HG03520 (cell line): ENCODE results near the gene NADK2.
"Not testable (repeated sequence)": the region's sequence is repeated elsewhere in the genome, so short reads cannot be mapped to it uniquely, and the experiment has no call there.

Source experiments
- ATAC-seq: cut with Tn5 transposase; IDR thresholded peaks from one replicate; pipeline ENCODE4 v1.9.1; 2021; ENCODE audit warnings: mild to moderate bottlenecking, moderate library complexity; ENCODE audit not compliant: unreplicated experiment

Gene NADK2

GRCh38 chr5:36241631-36242533, at the start of gene NADK2:
Gene NADK2, minus strand, starts transcription at chr5:36241925. Its CDS starts 127 bp downstream, at chr5:36241798.
- peak; percentile 91 for ATAC-seq

GRCh38 chr5:36285837-36286615, 44.3 kb upstream of the NADK2 start:
- ATAC-seq = no peak

GRCh38 chr5:36283775-36284174, 42.0 kb upstream of the NADK2 start:
- ATAC-seq = not testable (repeated sequence)

- ATAC-seq = no peak
These were observed 39.9 kb upstream of the NADK2 start for GRCh38 chr5:36281626-36282025.

GRCh38 chr5:36279054-36279698, 37.5 kb upstream of the NADK2 start:
- ATAC-seq = no peak

- ATAC-seq = no peak
These were observed 35.9 kb upstream of the NADK2 start for GRCh38 chr5:36277521-36278176.

- ATAC-seq = no peak
These were observed 35.1 kb upstream of the NADK2 start for GRCh38 chr5:36276864-36277263.

GRCh38 chr5:36273809-36274526, 32.2 kb upstream of the NADK2 start:
- ATAC-seq = no peak

- no peak for ATAC-seq
These were observed 30.5 kb upstream of the NADK2 start for GRCh38 chr5:36272136-36272690.

GRCh38 chr5:36270876-36271575, 29.3 kb upstream of the NADK2 start:
- ATAC-seq = no peak

GRCh38 chr5:36270175-36270574, 28.4 kb upstream of the NADK2 start:
- ATAC-seq = no peak

- no peak for ATAC-seq
These were observed 27.8 kb upstream of the NADK2 start for GRCh38 chr5:36269478-36269877.

GRCh38 chr5:36267905-36268304, 26.2 kb upstream of the NADK2 start:
- ATAC-seq = no peak

GRCh38 chr5:36264202-36264760, 22.6 kb upstream of the NADK2 start:
- no peak for ATAC-seq

GRCh38 chr5:36261186-36261585, 19.5 kb upstream of the NADK2 start:
- no peak for ATAC-seq

GRCh38 chr5:36253575-36253974, 11.8 kb upstream of the NADK2 start:
- ATAC-seq = no peak

GRCh38 chr5:36252722-36253365, 11.1 kb upstream of the NADK2 start:
- no peak for ATAC-seq

- no peak for ATAC-seq
These were observed 9.5 kb upstream of the NADK2 start for GRCh38 chr5:36251218-36251617.

- ATAC-seq = no peak
These were observed 8.7 kb upstream of the NADK2 start for GRCh38 chr5:36250427-36250826.
